K562 (cell line): ENCODE measurements around the gene GIPR. TPM values are rescaled to one million over a fixed set of nuclear protein-coding genes. Genes with fewer than 3 reads are reported as not detected.

Source experiments
- polyA plus RNA-seq, 8 experiments: library from polyadenylated mRNA; depleted of rRNA in 4 of 8; stranded (reverse) in 5 of 8; unstranded in 3 of 8; fragments of >200 nt; fragmentation: Nextera tagmentation in 2 of 8; fragmentation: Illumina TruSeq in 1 of 8; extraction: Ambion mirVana in 2 of 8; extraction: Trizol in 1 of 8; gene quantifications; 2 replicates each; pipeline versions ENCODE4 v1.2.1 to v1.2.3, GENCODE V29; 2011 to 2014; ENCODE audit warnings: inconsistent platforms in 1 of 8, missing spikeins in 1 of 8
- total RNA-seq, 7 experiments: library from RNA; depleted of rRNA in 6 of 7; stranded (reverse); fragments of >200 nt in 6 of 7; fragmentation: Illumina TruSeq in 2 of 7; extraction: Trizol in 2 of 7; gene quantifications; 2 replicates each; pipeline versions ENCODE4 v1.2.1 to v1.2.3, GENCODE V29; 2011 to 2021; ENCODE audit warnings: low replicate concordance in 1 of 7
- TF ChIP-seq, protein P1 (sequence below), 2 experiments: fragments of 450-650 bp in 1 of 2; sonication (generic) in 1 of 2; formaldehyde crosslinking in 1 of 2; IDR thresholded peaks; 2 replicates each; pipeline versions ENCODE4 v1.7.1 to v1.9.0; 2016 to 2022; ENCODE audit warnings: inconsistent platforms in 1 of 2, mild to moderate bottlenecking in 1 of 2, missing genetic modification reagents in 1 of 2

Gene GIPR
- total and polyA plus RNA-seq, 9 of the 15 experiments (the other 6 are each of a cell fraction or from before 2014, with no cell fraction given) = 2.2 to 26.8 (median 12.7) TPM

DNA sequence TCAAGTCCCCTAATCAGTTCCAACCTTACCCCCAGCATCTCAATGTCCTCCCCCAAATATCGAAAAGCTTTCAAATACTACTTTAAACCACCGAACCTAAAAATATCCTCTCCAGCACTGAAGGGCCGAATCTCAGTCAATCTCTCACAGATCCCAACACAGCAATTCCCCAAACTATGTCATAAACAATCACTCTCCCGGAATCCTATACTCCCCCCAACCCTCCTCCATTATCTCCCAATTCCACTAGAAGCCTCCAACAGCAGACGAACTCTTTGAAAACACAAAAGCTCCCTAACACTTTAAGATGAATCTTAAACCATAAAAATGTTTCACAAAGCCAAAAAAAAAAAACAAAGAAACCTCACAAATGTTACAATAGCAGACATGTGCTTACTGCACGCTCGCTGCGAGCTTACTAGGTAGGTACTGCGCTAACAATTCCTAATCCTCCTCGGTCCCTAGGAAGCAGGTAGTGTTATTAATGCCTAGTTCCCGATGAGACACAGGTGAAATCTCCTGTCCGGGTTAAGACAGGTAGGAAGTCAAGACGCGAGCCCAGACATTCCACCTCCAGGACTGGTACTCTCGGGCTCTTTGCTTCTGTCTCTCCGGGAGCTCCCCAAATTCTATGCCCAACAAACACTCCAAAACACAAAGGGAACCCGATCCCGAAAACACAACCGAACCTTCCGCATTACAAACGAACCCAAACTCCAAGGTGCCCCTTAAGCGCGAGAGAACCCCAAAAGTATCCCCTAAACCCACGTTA is 48.5 kb downstream of the GIPR start (continued):
- TF ChIP-seq, protein P1, sequence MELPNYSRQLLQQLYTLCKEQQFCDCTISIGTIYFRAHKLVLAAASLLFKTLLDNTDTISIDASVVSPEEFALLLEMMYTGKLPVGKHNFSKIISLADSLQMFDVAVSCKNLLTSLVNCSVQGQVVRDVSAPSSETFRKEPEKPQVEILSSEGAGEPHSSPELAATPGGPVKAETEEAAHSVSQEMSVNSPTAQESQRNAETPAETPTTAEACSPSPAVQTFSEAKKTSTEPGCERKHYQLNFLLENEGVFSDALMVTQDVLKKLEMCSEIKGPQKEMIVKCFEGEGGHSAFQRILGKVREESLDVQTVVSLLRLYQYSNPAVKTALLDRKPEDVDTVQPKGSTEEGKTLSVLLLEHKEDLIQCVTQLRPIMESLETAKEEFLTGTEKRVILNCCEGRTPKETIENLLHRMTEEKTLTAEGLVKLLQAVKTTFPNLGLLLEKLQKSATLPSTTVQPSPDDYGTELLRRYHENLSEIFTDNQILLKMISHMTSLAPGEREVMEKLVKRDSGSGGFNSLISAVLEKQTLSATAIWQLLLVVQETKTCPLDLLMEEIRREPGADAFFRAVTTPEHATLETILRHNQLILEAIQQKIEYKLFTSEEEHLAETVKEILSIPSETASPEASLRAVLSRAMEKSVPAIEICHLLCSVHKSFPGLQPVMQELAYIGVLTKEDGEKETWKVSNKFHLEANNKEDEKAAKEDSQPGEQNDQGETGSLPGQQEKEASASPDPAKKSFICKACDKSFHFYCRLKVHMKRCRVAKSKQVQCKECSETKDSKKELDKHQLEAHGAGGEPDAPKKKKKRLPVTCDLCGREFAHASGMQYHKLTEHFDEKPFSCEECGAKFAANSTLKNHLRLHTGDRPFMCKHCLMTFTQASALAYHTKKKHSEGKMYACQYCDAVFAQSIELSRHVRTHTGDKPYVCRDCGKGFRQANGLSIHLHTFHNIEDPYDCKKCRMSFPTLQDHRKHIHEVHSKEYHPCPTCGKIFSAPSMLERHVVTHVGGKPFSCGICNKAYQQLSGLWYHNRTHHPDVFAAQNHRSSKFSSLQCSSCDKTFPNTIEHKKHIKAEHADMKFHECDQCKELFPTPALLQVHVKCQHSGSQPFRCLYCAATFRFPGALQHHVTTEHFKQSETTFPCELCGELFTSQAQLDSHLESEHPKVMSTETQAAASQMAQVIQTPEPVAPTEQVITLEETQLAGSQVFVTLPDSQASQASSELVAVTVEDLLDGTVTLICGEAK (IDR thresholded peaks at IDR 0.05) = peak; percentile 59
- TF ChIP-seq, protein P1 (CRISPR knock-in tag; IDR thresholded peaks at IDR 0.05) = no peak
